H9 (cell line): ENCODE measurements around the gene MBTPS1. TPM values are rescaled to one million over a fixed set of nuclear protein-coding genes. Genes with fewer than 3 reads are reported as not detected.

Experiments used
- DNase-seq: peaks from one replicate; pipeline ENCODE4 v3.0.0-alpha.2; 2017
- H2AFZ ChIP-seq: one replicate; pipeline ENCODE4 v1.6.1; 2013; ENCODE audit warnings: mild to moderate bottlenecking, low read length, control low read depth, moderate library complexity
- H2AK5ac ChIP-seq: 2 replicates; pipeline ENCODE4 v1.6.1; 2013; ENCODE audit warnings: low read length, control low read depth, mixed read lengths; ENCODE audit not compliant: insufficient read length
- H2BK120ac ChIP-seq: one replicate; pipeline ENCODE4 v1.6.1; 2013; ENCODE audit warnings: low read depth, mild to moderate bottlenecking, low read length, control low read depth, inconsistent platforms; ENCODE audit not compliant: poor library complexity, severe bottlenecking
- H2BK12ac ChIP-seq: 2 replicates; pipeline ENCODE4 v1.6.1; 2013; ENCODE audit warnings: low read length, control low read depth, mixed read lengths, low read depth; ENCODE audit not compliant: insufficient read length
- H2BK15ac ChIP-seq: 2 replicates; pipeline ENCODE4 v1.6.1; 2013; ENCODE audit warnings: low read depth, low read length, control low read depth
- H2BK20ac ChIP-seq: one replicate; pipeline ENCODE4 v1.6.1; 2013; ENCODE audit warnings: low read depth, mild to moderate bottlenecking, low read length, control low read depth, inconsistent platforms; ENCODE audit not compliant: poor library complexity, severe bottlenecking
- H2BK5ac ChIP-seq: 2 replicates; pipeline ENCODE4 v1.6.1; 2013; ENCODE audit warnings: low read length, control low read depth, mixed read lengths; ENCODE audit not compliant: insufficient read length
- H3K14ac ChIP-seq: 2 replicates; pipeline ENCODE4 v1.6.1; 2013; ENCODE audit warnings: low read length, control low read depth; ENCODE audit not compliant: insufficient read depth
- H3K18ac ChIP-seq: 2 replicates; pipeline ENCODE4 v1.6.1; 2013; ENCODE audit warnings: low read depth, mild to moderate bottlenecking, mixed read lengths, low read length, control low read depth; ENCODE audit not compliant: insufficient read length
- H3K23ac ChIP-seq: 2 replicates; pipeline ENCODE4 v1.6.1; 2013; ENCODE audit warnings: low read length, control low read depth, mixed read lengths, low read depth; ENCODE audit not compliant: insufficient read length
- H3K23me2 ChIP-seq: 2 replicates; pipeline ENCODE4 v1.6.1; 2013; ENCODE audit warnings: low read depth, mild to moderate bottlenecking, mixed read lengths, low read length, control low read depth; ENCODE audit not compliant: insufficient read length, poor library complexity, severe bottlenecking
- H3K27ac ChIP-seq: 2 replicates; pipeline ENCODE4 v1.5.1; 2013; ENCODE audit warnings: low read length, control low read depth, mixed read lengths, low read depth; ENCODE audit not compliant: insufficient read length
- H3K27me3 ChIP-seq: 2 replicates; pipeline ENCODE4 v1.6.1; 2013; ENCODE audit warnings: low read length, control low read depth, inconsistent platforms; ENCODE audit not compliant: insufficient read depth
- H3K4ac ChIP-seq: 2 replicates; pipeline ENCODE4 v1.6.1; 2013; ENCODE audit warnings: low read depth, mild to moderate bottlenecking, control low read depth, inconsistent platforms, low read length, moderate library complexity
- H3K4me1 ChIP-seq: 2 replicates; pipeline ENCODE4 v1.6.1; 2013; ENCODE audit warnings: low read length, control low read depth, inconsistent platforms; ENCODE audit not compliant: insufficient read depth
- H3K4me2 ChIP-seq: 2 replicates; pipeline ENCODE4 v1.6.1; 2013; ENCODE audit warnings: low read length, control low read depth, mixed read lengths; ENCODE audit not compliant: insufficient read length, insufficient read depth
- H3K56ac ChIP-seq: 2 replicates; pipeline ENCODE4 v1.6.1; 2013; ENCODE audit warnings: low read depth, mild to moderate bottlenecking, mixed read lengths, low read length, control low read depth; ENCODE audit not compliant: insufficient read length
- H3K79me1 ChIP-seq: 2 replicates; pipeline ENCODE4 v1.6.1; 2013; ENCODE audit warnings: low read depth, mild to moderate bottlenecking, moderate library complexity, low read length, control low read depth, inconsistent platforms; ENCODE audit not compliant: insufficient read depth, poor library complexity, severe bottlenecking
- H3K79me2 ChIP-seq: 2 replicates; pipeline ENCODE4 v1.6.1; 2013; ENCODE audit warnings: low read length, control low read depth, inconsistent platforms; ENCODE audit not compliant: insufficient read depth
- H3K9ac ChIP-seq: 2 replicates; pipeline ENCODE4 v1.6.1; 2013; ENCODE audit warnings: low read length, control low read depth, mixed read lengths; ENCODE audit not compliant: insufficient read length; ENCODE audit errors: extremely low read depth
- H3K9me3 ChIP-seq: one replicate; pipeline ENCODE4 v1.6.1; 2013; ENCODE audit warnings: low read depth, low read length, inconsistent platforms; ENCODE audit not compliant: control insufficient read depth
- H3T11ph ChIP-seq: one replicate; pipeline ENCODE4 v1.6.1; 2013; ENCODE audit warnings: mild to moderate bottlenecking, low read length, control low read depth, inconsistent platforms
- H4K20me1 ChIP-seq: one replicate; pipeline ENCODE4 v1.6.1; 2013; ENCODE audit not compliant: control insufficient read depth, insufficient read length, insufficient read depth
- H4K5ac ChIP-seq: 2 replicates; pipeline ENCODE4 v1.6.1; 2013; ENCODE audit warnings: low read depth, mild to moderate bottlenecking, mixed read lengths, low read length, control low read depth; ENCODE audit not compliant: insufficient read length
- H4K8ac ChIP-seq: replicated peaks from 2 replicates; pipeline ENCODE4 v1.6.1; 2013; ENCODE audit warnings: low read length, control low read depth, mixed read lengths, low read depth; ENCODE audit not compliant: insufficient read length
- H4K91ac ChIP-seq: 2 replicates; pipeline ENCODE4 v1.6.1; 2013; ENCODE audit warnings: low read depth, mild to moderate bottlenecking, moderate library complexity, mixed read lengths, low read length, control low read depth; ENCODE audit not compliant: insufficient read length
- H3K27ac Mint-ChIP-seq, 3 experiments: 2 replicates in 2 of 3; 3 replicates in 1 of 3; pipeline ENCODE4 v1.8.0; 2020 to 2021; ENCODE audit warnings: mixed read lengths in 3 of 3, mild to moderate bottlenecking in 1 of 3, moderate library complexity in 1 of 3
- H3K27me3 Mint-ChIP-seq: 2 replicates; pipeline ENCODE4 v1.8.0; 2021; ENCODE audit warnings: low read depth, mild to moderate bottlenecking, moderate library complexity, mixed read lengths
- H3K36me3 Mint-ChIP-seq, 3 experiments: 2 replicates in 2 of 3; 3 replicates in 1 of 3; pipeline ENCODE4 v1.8.0; 2020 to 2021; ENCODE audit warnings: low read depth in 3 of 3, mixed read lengths in 3 of 3; ENCODE audit not compliant: insufficient read depth in 1 of 3
- H3K4me1 Mint-ChIP-seq, 2 experiments: 2 replicates each; pipeline ENCODE4 v1.8.0; 2020; ENCODE audit warnings: mixed read lengths in 2 of 2
- H3K4me3 Mint-ChIP-seq, 2 experiments: 2 replicates in 1 of 2; 3 replicates in 1 of 2; pipeline ENCODE4 v1.8.0; 2020 to 2021; ENCODE audit warnings: mild to moderate bottlenecking in 2 of 2, mixed read lengths in 2 of 2, moderate library complexity in 1 of 2
- H3K9me3 Mint-ChIP-seq, 2 experiments: 2 replicates in 1 of 2; 3 replicates in 1 of 2; pipeline ENCODE4 v1.8.0; 2020; ENCODE audit warnings: mild to moderate bottlenecking in 2 of 2, mixed read lengths in 2 of 2, moderate library complexity in 1 of 2
- CTCF ChIP-seq: fragments of 200-600 bp; sonication (generic); conservative IDR thresholded peaks from 3 replicates; pipeline ENCODE4 v1.8.0; 2021; ENCODE audit warnings: antibody characterized with exemption, mild to moderate bottlenecking
- WGBS: extraction: QIAGEN DNeasy Blood & Tissue Kit; methylation state at CpG from one replicate; pipeline ENCODE4 v1.1.7; 2013; ENCODE audit warnings: missing lambda C conversion rate, low lambda C conversion rate, mixed read lengths; ENCODE audit not compliant: insufficient read length; ENCODE audit errors: extremely low coverage; 5-methylcytosine and 5-hydroxymethylcytosine counted together
- total RNA-seq: library from RNA; stranded (reverse); gene quantifications from 2 replicates; pipeline ENCODE4 v1.2.1, GENCODE V29; 2021

The MBTPS1 gene
- total RNA-seq, 1 experiment from 2014 or later, result 48.7 TPM

DNA sequence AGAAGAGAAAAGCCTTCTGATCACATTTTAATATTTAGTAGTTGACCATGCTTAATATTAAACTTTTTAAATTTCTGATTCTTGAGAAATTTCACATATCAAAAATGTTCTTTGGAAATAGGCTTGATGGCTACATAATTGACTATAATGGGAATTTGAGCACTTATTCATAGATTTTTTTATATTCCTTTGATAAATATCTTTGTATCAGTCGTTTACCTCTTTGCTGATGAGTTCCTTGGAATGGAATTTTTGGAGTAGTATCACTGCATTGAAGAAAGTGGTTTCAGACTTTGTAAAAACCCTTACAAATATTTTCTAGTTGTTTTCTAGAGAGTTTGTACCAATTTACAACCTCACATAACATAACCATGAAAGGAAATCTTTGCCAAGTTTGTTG, 43.1 kb upstream of the MBTPS1 start:
- TF ChIP-seq CTCF, result no peak
- no peaks in the 10 kb centered on the region for H3K27me3 ChIP-seq
- Mint-ChIP-seq H3K27me3 (peaks cover 6% of the 10 kb centered on the region), H3K9me3 (no peaks in the 10 kb centered on the region), H3K4me3 (no peak overlapping the region), H3K27ac (no peak overlapping the region), H3K4me1 (peaks cover 0 to 7% of the 10 kb centered on the region in 2 experiments; a peak in 2 of 4 replicates), H3K36me3 (no peaks in the 10 kb centered on the region)
- H3K23ac ChIP-seq, result no peak overlapping the region
- no peak overlapping the region for H3K4ac ChIP-seq
- no peak overlapping the region for H3K9ac ChIP-seq
- no peak overlapping the region for H3T11ph ChIP-seq
- H3K9me3 ChIP-seq, result no peaks in the 10 kb centered on the region
- H3K18ac ChIP-seq, result no peak overlapping the region
- H4K91ac ChIP-seq, result no peak overlapping the region
- no peaks in the 10 kb centered on the region for H3K23me2 ChIP-seq
- no peaks in the 10 kb centered on the region for H4K20me1 ChIP-seq
- no peak overlapping the region for H2BK120ac ChIP-seq
- no peak overlapping the region for H2BK15ac ChIP-seq
- no peaks in the 10 kb centered on the region for H3K4me1 ChIP-seq
- H2BK12ac ChIP-seq, result no peak overlapping the region
- no peaks in the 10 kb centered on the region for H3K79me1 ChIP-seq
- no CpG with 5 or more reads among the region's 1 CpG for WGBS
- no peak overlapping the region for H3K4me2 ChIP-seq
- H3K79me2 ChIP-seq, result no peaks in the 10 kb centered on the region
- no peak overlapping the region for H4K8ac ChIP-seq
- H4K5ac ChIP-seq, result no peak overlapping the region
- H2BK20ac ChIP-seq, result no peak overlapping the region
- no peak overlapping the region for H2BK5ac ChIP-seq
- no peak overlapping the region for H2AK5ac ChIP-seq
- no peak overlapping the region for H2AFZ ChIP-seq
- DNase-seq, result no peak
- H3K27ac ChIP-seq, result no peak overlapping the region
- H3K56ac ChIP-seq, result no peak overlapping the region
- H3K14ac ChIP-seq, result no peak overlapping the region
